ENCODE measurements around the gene SKAP1.

The SKAP1 gene

DNA sequence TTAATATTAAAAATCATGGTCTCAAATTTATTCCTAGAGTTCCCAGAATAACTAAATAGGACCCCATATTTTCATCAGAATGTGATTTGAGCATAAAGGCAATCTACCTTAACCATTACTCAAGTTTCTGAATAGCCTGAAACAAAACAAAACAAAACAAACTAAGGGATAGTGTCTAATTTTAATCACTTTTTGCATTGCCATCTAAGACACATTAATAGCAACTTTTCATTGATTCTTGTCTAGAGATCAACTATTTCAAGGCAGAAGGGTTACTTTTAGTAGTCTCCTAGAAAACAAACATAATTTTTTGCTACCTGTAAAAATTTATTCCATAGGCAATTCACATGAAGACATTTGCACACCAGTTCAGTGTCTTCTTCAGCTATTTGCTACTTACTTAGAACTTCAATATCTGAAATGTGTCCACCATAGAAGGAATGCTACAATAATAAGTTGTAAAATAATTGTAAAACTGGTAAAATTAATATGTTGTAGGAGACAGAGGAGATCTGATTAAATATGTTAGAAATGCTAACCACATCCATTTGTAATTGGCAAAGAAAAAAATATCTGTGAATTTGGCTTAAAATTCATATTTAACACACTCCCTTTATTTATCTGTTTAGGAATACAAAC is 94.7 kb downstream of the SKAP1 start:
- no peak overlapping the region for H3K27ac ChIP-seq
- TF ChIP-seq, protein P1, sequence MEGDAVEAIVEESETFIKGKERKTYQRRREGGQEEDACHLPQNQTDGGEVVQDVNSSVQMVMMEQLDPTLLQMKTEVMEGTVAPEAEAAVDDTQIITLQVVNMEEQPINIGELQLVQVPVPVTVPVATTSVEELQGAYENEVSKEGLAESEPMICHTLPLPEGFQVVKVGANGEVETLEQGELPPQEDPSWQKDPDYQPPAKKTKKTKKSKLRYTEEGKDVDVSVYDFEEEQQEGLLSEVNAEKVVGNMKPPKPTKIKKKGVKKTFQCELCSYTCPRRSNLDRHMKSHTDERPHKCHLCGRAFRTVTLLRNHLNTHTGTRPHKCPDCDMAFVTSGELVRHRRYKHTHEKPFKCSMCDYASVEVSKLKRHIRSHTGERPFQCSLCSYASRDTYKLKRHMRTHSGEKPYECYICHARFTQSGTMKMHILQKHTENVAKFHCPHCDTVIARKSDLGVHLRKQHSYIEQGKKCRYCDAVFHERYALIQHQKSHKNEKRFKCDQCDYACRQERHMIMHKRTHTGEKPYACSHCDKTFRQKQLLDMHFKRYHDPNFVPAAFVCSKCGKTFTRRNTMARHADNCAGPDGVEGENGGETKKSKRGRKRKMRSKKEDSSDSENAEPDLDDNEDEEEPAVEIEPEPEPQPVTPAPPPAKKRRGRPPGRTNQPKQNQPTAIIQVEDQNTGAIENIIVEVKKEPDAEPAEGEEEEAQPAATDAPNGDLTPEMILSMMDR (IDR thresholded peaks at IDR 0.05) = no peak
- TF ChIP-seq ZFX (IDR thresholded peaks at IDR 0.05; ENCODE audit: borderline replicate concordance) = no peak

DNA sequence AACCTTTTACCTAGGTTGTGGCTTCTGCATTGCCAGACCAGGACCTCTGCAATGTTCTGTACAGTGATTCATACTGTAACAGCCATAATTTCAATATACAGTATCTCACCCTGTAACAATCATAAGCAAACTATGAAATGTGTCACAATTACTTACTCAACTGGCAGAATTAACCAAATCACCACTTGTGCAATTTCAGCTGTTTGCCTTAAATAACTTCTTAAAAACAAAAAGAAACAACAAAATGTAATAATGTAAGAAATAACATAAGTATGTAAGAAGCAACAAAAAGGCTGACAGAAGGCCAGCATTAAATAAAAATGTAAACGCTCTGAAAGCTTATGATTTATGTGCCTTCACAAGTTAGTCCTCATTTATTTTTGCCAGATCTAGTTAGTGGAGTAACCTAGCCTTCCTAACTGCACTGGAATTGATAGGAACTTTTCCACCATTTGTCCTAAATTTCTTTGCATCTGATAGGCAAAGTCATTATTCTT is 96.9 kb downstream of the SKAP1 start:
- no peak overlapping the region for H3K27ac ChIP-seq
- TF ChIP-seq, protein P1 (IDR thresholded peaks at IDR 0.05) = no peak
- no peak for TF ChIP-seq ZFX (IDR thresholded peaks at IDR 0.05; ENCODE audit: borderline replicate concordance)

DNA sequence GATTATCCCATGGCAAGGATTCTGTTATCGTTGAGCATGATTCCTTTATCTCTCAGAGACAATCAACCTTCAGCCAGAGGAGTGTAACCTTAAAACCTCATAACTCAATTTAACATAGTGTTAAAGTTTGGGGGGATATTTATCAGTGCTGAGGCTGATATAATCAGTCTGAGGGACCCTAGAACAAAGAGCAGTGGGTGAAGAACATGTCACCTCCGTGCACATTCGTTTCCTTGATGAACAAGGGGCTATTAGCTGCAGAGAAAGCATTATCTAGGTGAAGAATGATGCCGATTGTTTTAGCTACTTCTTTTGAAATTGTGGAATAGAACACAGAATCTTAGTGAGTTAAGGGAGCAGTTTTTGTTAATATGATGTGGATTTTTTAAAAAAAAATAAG is 99.1 kb downstream of the SKAP1 start:
- TF ChIP-seq, protein P1 (IDR thresholded peaks at IDR 0.05) = no peak
- no peak for TF ChIP-seq ZFX (IDR thresholded peaks at IDR 0.05; ENCODE audit: borderline replicate concordance)
- no peak overlapping the region for H3K27ac ChIP-seq

DNA sequence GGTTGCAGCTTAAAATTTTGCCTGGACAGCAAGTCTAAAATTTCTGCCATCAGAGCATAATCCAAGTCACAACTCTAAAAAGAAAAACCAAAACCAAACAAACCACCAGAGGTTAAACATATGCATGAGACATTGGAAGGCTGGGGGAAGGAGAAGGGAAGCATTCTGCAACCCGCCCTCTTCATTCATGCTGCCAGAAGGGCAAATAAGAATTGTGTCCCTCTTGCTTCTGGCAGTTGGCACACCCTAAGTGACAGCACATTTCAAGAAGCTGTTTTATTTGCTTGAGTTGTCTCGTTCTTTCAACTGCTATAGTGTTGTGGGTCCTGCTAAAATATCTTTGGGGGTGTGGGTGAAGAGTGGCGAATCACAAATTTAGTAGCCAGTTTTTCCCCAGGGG is 99.6 kb downstream of the SKAP1 start:
- H3K27ac ChIP-seq = no peak overlapping the region

GRCh38 chr17:48328457-48328856 is 101.6 kb downstream of the SKAP1 start:
- TF ChIP-seq, protein P1 (IDR thresholded peaks at IDR 0.05) = no peak
- no peak for TF ChIP-seq ZFX (IDR thresholded peaks at IDR 0.05; ENCODE audit: borderline replicate concordance)
- no peak overlapping the region for H3K27ac ChIP-seq

More for the DNA sequence above, 99.6 kb downstream of the SKAP1 start:
- TF ChIP-seq, protein P1 (IDR thresholded peaks at IDR 0.05) = no peak
- TF ChIP-seq ZFX (IDR thresholded peaks at IDR 0.05; ENCODE audit: borderline replicate concordance) = no peak

GRCh38 chr17:48326310-48326709 is 103.7 kb downstream of the SKAP1 start:
- TF ChIP-seq ZFX (IDR thresholded peaks at IDR 0.05; ENCODE audit: borderline replicate concordance) = no peak
- TF ChIP-seq, protein P1 (IDR thresholded peaks at IDR 0.05) = no peak
- no peak overlapping the region for H3K27ac ChIP-seq

- no peak overlapping the region for H3K27ac ChIP-seq
- no peak for TF ChIP-seq ZFX (IDR thresholded peaks at IDR 0.05; ENCODE audit: borderline replicate concordance)
- TF ChIP-seq, protein P1 (IDR thresholded peaks at IDR 0.05) = no peak
Observed at GRCh38 chr17:48322060-48322459, 108.0 kb downstream of the SKAP1 start.
